ENCODE measurements around the gene RAB44.

DNA sequence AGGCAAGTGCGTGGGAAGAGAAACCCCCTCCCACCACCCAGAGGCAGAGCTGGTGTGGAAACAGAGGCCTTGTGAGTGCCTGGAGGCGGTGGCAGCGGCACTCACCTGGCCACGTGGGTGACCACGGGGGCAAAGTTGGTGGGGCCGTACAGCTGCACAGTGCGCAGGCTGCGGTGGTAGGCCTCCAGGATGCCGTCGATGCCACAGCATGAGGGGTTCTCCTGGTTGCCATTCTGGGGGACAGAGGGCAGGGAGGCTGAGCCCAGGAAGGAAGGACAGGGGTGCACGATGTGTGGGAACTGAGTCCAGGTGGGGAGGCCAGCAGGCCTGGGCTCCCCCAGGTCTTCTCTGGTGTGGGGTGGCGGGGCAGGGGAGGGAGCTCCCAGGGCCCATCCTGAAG lies 47.7 kb downstream of the RAB44 start:
- no peak for TF ChIP-seq CBX3 (IDR thresholded peaks at IDR 0.05; ENCODE audit: low read depth)
- TF ChIP-seq JUND (IDR thresholded peaks at IDR 0.05), result no peak
- TF ChIP-seq POLR2AphosphoS5 (IDR thresholded peaks at IDR 0.05; ENCODE audit: low read depth, low read length), result no peak
- TF ChIP-seq TCF7L2 (IDR thresholded peaks at IDR 0.05; ENCODE audit: borderline replicate concordance, extremely low read depth, insufficient read depth, insufficient read length), result no peak

Data from HCT116 (cell line).